ENCODE measurements around the gene CEP152.

Gene CEP152

GRCh38 chr15:48723969-48724368 is 86.9 kb downstream of the CEP152 start:
- TF ChIP-seq MAX (IDR thresholded peaks at IDR 0.05; ENCODE audit: low read depth, low read length): no peak
- no peak for TF ChIP-seq CTCF (IDR thresholded peaks at IDR 0.05; ENCODE audit: low read depth, low read length)
- TF ChIP-seq MYC (IDR thresholded peaks at IDR 0.05; ENCODE audit: low read depth, low read length): no peak
- DNase-seq (ENCODE audit: low read depth): no peak

GRCh38 chr15:48722764-48723661 is 87.9 kb downstream of the CEP152 start:
- H3K4me3 ChIP-seq (ENCODE audit: low read depth, low read length): no peak overlapping the region
- DNase-seq (ENCODE audit: low read depth): peak; percentile 7
- no peak for TF ChIP-seq CTCF (IDR thresholded peaks at IDR 0.05; ENCODE audit: low read depth, low read length)
- TF ChIP-seq MAX (IDR thresholded peaks at IDR 0.05; ENCODE audit: low read depth, low read length): no peak
- TF ChIP-seq POLR2A (IDR thresholded peaks at IDR 0.05; ENCODE audit: extremely low read depth, insufficient read length): no peak
- no peak for TF ChIP-seq MYC (IDR thresholded peaks at IDR 0.05; ENCODE audit: low read depth, low read length)

More at GRCh38 chr15:48723969-48724368, 86.9 kb downstream of the CEP152 start:
- H3K4me3 ChIP-seq (ENCODE audit: low read depth, low read length): no peak overlapping the region

GRCh38 chr15:48721061-48721810 is 89.6 kb downstream of the CEP152 start:
- no peak for DNase-seq (ENCODE audit: low read depth)
- no peak overlapping the region for H3K4me3 ChIP-seq (ENCODE audit: low read depth, low read length)
- no peak for TF ChIP-seq POLR2A (IDR thresholded peaks at IDR 0.05; ENCODE audit: extremely low read depth, insufficient read length)
- TF ChIP-seq MYC (IDR thresholded peaks at IDR 0.05; ENCODE audit: low read depth, low read length): no peak
- no peak for TF ChIP-seq MAX (IDR thresholded peaks at IDR 0.05; ENCODE audit: low read depth, low read length)
- no peak for TF ChIP-seq CTCF (IDR thresholded peaks at IDR 0.05; ENCODE audit: low read depth, low read length)

GRCh38 chr15:48720646-48721045 is 90.2 kb downstream of the CEP152 start:
- DNase-seq (ENCODE audit: low read depth): peak; percentile 24
- H3K4me3 ChIP-seq (ENCODE audit: low read depth, low read length): no peak overlapping the region
- TF ChIP-seq MAX (IDR thresholded peaks at IDR 0.05; ENCODE audit: low read depth, low read length) (no peak), POLR2A (IDR thresholded peaks at IDR 0.05; ENCODE audit: extremely low read depth, insufficient read length) (no peak), MYC (IDR thresholded peaks at IDR 0.05; ENCODE audit: low read depth, low read length) (no peak), CTCF (IDR thresholded peaks at IDR 0.05; ENCODE audit: low read depth, low read length) (no peak)

GRCh38 chr15:48719668-48720067 is 91.2 kb downstream of the CEP152 start:
- TF ChIP-seq POLR2A (IDR thresholded peaks at IDR 0.05; ENCODE audit: extremely low read depth, insufficient read length) (no peak), MAX (IDR thresholded peaks at IDR 0.05; ENCODE audit: low read depth, low read length) (no peak)
- no peak overlapping the region for H3K4me3 ChIP-seq (ENCODE audit: low read depth, low read length)
- peak; percentile 4 for DNase-seq (ENCODE audit: low read depth)

- no peak for TF ChIP-seq MYC (IDR thresholded peaks at IDR 0.05; ENCODE audit: low read depth, low read length)
- TF ChIP-seq MAX (IDR thresholded peaks at IDR 0.05; ENCODE audit: low read depth, low read length): no peak
- TF ChIP-seq CTCF (IDR thresholded peaks at IDR 0.05; ENCODE audit: low read depth, low read length): no peak
- TF ChIP-seq POLR2A (IDR thresholded peaks at IDR 0.05; ENCODE audit: extremely low read depth, insufficient read length): no peak
- no peak overlapping the region for H3K4me3 ChIP-seq (ENCODE audit: low read depth, low read length)
- DNase-seq (ENCODE audit: low read depth): no peak
Observed at GRCh38 chr15:48718646-48719045, 92.2 kb downstream of the CEP152 start.
